HL-60 (cell line): ENCODE measurements around the gene LYPD8.
"Not testable (repeated sequence)": the region's sequence is repeated elsewhere in the genome, so short reads cannot be mapped to it uniquely, and the experiment has no call there.

Experiments used
- CTCF ChIP-seq: IDR thresholded peaks from one replicate; pipeline ENCODE4 v1.5.1; 2011; ENCODE audit warnings: low read length, control low read depth, inconsistent platforms; ENCODE audit not compliant: insufficient read depth
- POLR2AphosphoS5 ChIP-seq: IDR thresholded peaks from 2 replicates; pipeline ENCODE4 v1.6.1; 2012; ENCODE audit warnings: low read depth
- SPI1 ChIP-seq: IDR thresholded peaks from 2 replicates; pipeline ENCODE4 v1.6.1; 2012; ENCODE audit warnings: low read depth, mild to moderate bottlenecking, borderline replicate concordance

- not testable (repeated sequence) for TF ChIP-seq CTCF, POLR2AphosphoS5, SPI1
These were observed 47.9 kb upstream of the LYPD8 start for GRCh38 chr1:248803501-248803900.
